K562 (cell line): ENCODE data around the gene TFPI. TPM values are rescaled to one million over a fixed set of nuclear protein-coding genes. Genes with fewer than 3 reads are reported as not detected.

Experiments
- DIDO1 ChIP-seq: fragments of 450-650 bp; IDR thresholded peaks from 2 replicates; pipeline ENCODE4 v1.6.1; 2016; ENCODE audit warnings: low read depth, missing biosample characterization, missing genetic modification characterization
- PHF8 ChIP-seq: fragments of 200-600 bp; sonication (generic); IDR thresholded peaks from 2 replicates; pipeline ENCODE4 v1.6.1; 2012; ENCODE audit warnings: mixed run types, mild to moderate bottlenecking, inconsistent platforms, low read length, moderate library complexity, borderline replicate concordance
- RCOR1 ChIP-seq, 2 experiments: IDR thresholded peaks; 2 replicates each; pipeline ENCODE4 v1.6.1; 2012; ENCODE audit warnings: low read depth in 2 of 2, low read length in 2 of 2, borderline replicate concordance in 1 of 2, improper control_type of control experiment in 1 of 2
- SMAD4 ChIP-seq: fragments of 250-450 bp; sonication (Bioruptor Pico); conservative IDR thresholded peaks from 2 replicates; pipeline ENCODE4 v1.8.0; 2021; ENCODE audit warnings: inconsistent platforms, mild to moderate bottlenecking, moderate library complexity
- SMARCE1 ChIP-seq: fragments of 450-650 bp; IDR thresholded peaks from 2 replicates; pipeline ENCODE4 v1.7.1; 2016; ENCODE audit warnings: mild to moderate bottlenecking
- ZNF316 ChIP-seq: fragments of 450-650 bp; IDR thresholded peaks from 2 replicates; pipeline ENCODE4 v1.6.1; 2016
- ZNF511 ChIP-seq: sonication (generic); formaldehyde crosslinking; IDR thresholded peaks from 2 replicates; pipeline ENCODE4 v1.8.0; 2022; ENCODE audit warnings: mild to moderate bottlenecking, missing genetic modification reagents
- ZNF780A ChIP-seq: fragments of 250-450 bp; sonication (Bioruptor Pico); IDR thresholded peaks from 2 replicates; pipeline ENCODE4 v1.5.0; 2021; ENCODE audit warnings: mild to moderate bottlenecking
- polyA plus RNA-seq, 8 experiments: library from polyadenylated mRNA; depleted of rRNA in 4 of 8; stranded (reverse) in 5 of 8; unstranded in 3 of 8; fragments of >200 nt; fragmentation: Nextera tagmentation in 2 of 8; fragmentation: Illumina TruSeq in 1 of 8; extraction: Ambion mirVana in 2 of 8; extraction: Trizol in 1 of 8; gene quantifications; 2 replicates each; pipeline versions ENCODE4 v1.2.1 to v1.2.3, GENCODE V29; 2011 to 2014; ENCODE audit warnings: inconsistent platforms in 1 of 8, missing spikeins in 1 of 8
- total RNA-seq, 7 experiments: library from RNA; depleted of rRNA in 6 of 7; stranded (reverse); fragments of >200 nt in 6 of 7; fragmentation: Illumina TruSeq in 2 of 7; extraction: Trizol in 2 of 7; gene quantifications; 2 replicates each; pipeline versions ENCODE4 v1.2.1 to v1.2.3, GENCODE V29; 2011 to 2021; ENCODE audit warnings: low replicate concordance in 1 of 7
- TF ChIP-seq, protein P1 (sequence below): fragments of 200-600 bp; sonication (generic); IDR thresholded peaks from one replicate; pipeline ENCODE4 v1.6.1; 2012; ENCODE audit warnings: mild to moderate bottlenecking, low read depth, low read length, inconsistent platforms
- TF ChIP-seq, protein P2 (sequence below): fragments of 450-650 bp; IDR thresholded peaks from 2 replicates; pipeline ENCODE4 v1.6.1; 2017; ENCODE audit warnings: antibody characterized with exemption, mild to moderate bottlenecking

TFPI gene
- total and polyA plus RNA-seq, 9 of the 15 experiments (the other 6 are each of a cell fraction or from before 2014, with no cell fraction given) = 53.5 to 219 (median 100) TPM

GRCh38 chr2:187552828-187553681 is 1.2 kb downstream of the TFPI start (continued):
- TF ChIP-seq, protein P1, sequence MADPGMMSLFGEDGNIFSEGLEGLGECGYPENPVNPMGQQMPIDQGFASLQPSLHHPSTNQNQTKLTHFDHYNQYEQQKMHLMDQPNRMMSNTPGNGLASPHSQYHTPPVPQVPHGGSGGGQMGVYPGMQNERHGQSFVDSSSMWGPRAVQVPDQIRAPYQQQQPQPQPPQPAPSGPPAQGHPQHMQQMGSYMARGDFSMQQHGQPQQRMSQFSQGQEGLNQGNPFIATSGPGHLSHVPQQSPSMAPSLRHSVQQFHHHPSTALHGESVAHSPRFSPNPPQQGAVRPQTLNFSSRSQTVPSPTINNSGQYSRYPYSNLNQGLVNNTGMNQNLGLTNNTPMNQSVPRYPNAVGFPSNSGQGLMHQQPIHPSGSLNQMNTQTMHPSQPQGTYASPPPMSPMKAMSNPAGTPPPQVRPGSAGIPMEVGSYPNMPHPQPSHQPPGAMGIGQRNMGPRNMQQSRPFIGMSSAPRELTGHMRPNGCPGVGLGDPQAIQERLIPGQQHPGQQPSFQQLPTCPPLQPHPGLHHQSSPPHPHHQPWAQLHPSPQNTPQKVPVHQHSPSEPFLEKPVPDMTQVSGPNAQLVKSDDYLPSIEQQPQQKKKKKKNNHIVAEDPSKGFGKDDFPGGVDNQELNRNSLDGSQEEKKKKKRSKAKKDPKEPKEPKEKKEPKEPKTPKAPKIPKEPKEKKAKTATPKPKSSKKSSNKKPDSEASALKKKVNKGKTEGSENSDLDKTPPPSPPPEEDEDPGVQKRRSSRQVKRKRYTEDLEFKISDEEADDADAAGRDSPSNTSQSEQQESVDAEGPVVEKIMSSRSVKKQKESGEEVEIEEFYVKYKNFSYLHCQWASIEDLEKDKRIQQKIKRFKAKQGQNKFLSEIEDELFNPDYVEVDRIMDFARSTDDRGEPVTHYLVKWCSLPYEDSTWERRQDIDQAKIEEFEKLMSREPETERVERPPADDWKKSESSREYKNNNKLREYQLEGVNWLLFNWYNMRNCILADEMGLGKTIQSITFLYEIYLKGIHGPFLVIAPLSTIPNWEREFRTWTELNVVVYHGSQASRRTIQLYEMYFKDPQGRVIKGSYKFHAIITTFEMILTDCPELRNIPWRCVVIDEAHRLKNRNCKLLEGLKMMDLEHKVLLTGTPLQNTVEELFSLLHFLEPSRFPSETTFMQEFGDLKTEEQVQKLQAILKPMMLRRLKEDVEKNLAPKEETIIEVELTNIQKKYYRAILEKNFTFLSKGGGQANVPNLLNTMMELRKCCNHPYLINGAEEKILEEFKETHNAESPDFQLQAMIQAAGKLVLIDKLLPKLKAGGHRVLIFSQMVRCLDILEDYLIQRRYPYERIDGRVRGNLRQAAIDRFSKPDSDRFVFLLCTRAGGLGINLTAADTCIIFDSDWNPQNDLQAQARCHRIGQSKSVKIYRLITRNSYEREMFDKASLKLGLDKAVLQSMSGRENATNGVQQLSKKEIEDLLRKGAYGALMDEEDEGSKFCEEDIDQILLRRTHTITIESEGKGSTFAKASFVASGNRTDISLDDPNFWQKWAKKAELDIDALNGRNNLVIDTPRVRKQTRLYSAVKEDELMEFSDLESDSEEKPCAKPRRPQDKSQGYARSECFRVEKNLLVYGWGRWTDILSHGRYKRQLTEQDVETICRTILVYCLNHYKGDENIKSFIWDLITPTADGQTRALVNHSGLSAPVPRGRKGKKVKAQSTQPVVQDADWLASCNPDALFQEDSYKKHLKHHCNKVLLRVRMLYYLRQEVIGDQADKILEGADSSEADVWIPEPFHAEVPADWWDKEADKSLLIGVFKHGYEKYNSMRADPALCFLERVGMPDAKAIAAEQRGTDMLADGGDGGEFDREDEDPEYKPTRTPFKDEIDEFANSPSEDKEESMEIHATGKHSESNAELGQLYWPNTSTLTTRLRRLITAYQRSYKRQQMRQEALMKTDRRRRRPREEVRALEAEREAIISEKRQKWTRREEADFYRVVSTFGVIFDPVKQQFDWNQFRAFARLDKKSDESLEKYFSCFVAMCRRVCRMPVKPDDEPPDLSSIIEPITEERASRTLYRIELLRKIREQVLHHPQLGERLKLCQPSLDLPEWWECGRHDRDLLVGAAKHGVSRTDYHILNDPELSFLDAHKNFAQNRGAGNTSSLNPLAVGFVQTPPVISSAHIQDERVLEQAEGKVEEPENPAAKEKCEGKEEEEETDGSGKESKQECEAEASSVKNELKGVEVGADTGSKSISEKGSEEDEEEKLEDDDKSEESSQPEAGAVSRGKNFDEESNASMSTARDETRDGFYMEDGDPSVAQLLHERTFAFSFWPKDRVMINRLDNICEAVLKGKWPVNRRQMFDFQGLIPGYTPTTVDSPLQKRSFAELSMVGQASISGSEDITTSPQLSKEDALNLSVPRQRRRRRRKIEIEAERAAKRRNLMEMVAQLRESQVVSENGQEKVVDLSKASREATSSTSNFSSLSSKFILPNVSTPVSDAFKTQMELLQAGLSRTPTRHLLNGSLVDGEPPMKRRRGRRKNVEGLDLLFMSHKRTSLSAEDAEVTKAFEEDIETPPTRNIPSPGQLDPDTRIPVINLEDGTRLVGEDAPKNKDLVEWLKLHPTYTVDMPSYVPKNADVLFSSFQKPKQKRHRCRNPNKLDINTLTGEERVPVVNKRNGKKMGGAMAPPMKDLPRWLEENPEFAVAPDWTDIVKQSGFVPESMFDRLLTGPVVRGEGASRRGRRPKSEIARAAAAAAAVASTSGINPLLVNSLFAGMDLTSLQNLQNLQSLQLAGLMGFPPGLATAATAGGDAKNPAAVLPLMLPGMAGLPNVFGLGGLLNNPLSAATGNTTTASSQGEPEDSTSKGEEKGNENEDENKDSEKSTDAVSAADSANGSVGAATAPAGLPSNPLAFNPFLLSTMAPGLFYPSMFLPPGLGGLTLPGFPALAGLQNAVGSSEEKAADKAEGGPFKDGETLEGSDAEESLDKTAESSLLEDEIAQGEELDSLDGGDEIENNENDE = no peak
- TF ChIP-seq ZNF511 (CRISPR knock-in tag) (no peak), RCOR1 (IDR thresholded peaks at IDR 0.05; ENCODE audit: borderline replicate concordance in 1 of 2, low read depth in 2 of 2, low read length in 2 of 2) (no peak), SMAD4 (CRISPR knock-in tag) (no peak), PHF8 (no peak), SMARCE1 (peak; percentile 96), ZNF780A (no peak), ZNF316 (peak; percentile 59), DIDO1 (tag) (no peak)
- TF ChIP-seq, protein P2, sequence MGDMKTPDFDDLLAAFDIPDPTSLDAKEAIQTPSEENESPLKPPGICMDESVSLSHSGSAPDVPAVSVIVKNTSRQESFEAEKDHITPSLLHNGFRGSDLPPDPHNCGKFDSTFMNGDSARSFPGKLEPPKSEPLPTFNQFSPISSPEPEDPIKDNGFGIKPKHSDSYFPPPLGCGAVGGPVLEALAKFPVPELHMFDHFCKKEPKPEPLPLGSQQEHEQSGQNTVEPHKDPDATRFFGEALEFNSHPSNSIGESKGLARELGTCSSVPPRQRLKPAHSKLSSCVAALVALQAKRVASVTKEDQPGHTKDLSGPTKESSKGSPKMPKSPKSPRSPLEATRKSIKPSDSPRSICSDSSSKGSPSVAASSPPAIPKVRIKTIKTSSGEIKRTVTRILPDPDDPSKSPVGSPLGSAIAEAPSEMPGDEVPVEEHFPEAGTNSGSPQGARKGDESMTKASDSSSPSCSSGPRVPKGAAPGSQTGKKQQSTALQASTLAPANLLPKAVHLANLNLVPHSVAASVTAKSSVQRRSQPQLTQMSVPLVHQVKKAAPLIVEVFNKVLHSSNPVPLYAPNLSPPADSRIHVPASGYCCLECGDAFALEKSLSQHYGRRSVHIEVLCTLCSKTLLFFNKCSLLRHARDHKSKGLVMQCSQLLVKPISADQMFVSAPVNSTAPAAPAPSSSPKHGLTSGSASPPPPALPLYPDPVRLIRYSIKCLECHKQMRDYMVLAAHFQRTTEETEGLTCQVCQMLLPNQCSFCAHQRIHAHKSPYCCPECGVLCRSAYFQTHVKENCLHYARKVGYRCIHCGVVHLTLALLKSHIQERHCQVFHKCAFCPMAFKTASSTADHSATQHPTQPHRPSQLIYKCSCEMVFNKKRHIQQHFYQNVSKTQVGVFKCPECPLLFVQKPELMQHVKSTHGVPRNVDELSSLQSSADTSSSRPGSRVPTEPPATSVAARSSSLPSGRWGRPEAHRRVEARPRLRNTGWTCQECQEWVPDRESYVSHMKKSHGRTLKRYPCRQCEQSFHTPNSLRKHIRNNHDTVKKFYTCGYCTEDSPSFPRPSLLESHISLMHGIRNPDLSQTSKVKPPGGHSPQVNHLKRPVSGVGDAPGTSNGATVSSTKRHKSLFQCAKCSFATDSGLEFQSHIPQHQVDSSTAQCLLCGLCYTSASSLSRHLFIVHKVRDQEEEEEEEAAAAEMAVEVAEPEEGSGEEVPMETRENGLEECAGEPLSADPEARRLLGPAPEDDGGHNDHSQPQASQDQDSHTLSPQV = 0 out of 2 replicates have a peak, but pooled peaks have one; percentile 42
